Measurements from ENCODE around the gene ZC3HAV1.
"Not testable (repeated sequence)": the region's sequence is repeated elsewhere in the genome, so short reads cannot be mapped to it uniquely, and the experiment has no call there.

Gene ZC3HAV1

DNA sequence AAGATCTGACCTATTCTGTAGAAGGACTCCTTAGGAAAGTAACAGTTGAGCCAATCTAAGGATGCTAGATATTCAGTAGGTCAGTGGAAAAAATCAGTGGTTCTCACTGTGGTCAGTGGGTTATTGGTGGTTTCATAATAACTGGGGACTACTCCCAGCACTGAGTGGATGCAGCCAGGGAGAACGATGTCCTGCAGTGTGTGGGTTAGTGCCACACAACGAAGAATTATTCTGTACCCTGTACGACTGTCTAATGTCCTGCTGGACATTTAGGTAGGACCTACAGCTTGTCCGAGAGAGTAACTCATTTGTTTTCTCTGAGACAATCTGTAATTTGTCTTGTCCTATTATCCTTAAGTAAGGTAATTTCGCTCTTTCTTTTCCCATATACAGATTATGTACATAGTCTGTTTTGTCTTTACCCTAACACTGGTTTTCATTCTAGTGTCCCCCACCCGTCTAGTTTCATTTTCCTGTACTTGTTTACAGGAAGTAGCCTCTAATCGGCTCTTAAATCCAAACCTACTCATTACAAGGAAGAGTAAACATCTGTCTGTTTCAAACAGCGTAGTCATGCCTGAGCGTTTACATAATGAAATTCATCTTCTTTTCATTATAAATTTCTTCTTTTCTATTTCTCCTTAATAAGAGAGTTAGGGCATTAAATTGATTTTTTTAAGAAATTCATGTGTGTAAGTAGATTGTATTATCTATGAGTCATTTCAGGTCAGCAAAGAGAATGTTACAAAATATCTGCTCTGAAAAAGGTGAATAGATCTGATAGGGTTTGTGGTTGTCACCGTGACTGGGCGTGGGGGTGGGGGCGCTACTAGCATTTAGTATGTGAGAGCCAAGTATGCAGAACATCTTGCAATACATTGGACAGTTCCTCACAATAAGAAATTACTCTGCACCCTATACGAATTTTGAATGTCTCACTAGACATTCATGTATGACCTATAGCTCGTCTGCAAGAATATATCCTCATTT, 65.4 kb downstream of the ZC3HAV1 start:
- H3K36me3 Mint-ChIP-seq (ENCODE audit: low read depth) = peaks cover 64% of the 10 kb centered on the region
- H3K4me3 Mint-ChIP-seq = peak overlapping the region; percentile 78
- no peaks in the 10 kb centered on the region for H3K9me3 Mint-ChIP-seq
- peak overlapping the region; percentile 90 for H3K27ac Mint-ChIP-seq
- H3K4me1 Mint-ChIP-seq (ENCODE audit: low read depth) = peaks cover 66% of the 10 kb centered on the region
- H3K27me3 Mint-ChIP-seq (ENCODE audit: low read depth) = no peaks in the 10 kb centered on the region

DNA sequence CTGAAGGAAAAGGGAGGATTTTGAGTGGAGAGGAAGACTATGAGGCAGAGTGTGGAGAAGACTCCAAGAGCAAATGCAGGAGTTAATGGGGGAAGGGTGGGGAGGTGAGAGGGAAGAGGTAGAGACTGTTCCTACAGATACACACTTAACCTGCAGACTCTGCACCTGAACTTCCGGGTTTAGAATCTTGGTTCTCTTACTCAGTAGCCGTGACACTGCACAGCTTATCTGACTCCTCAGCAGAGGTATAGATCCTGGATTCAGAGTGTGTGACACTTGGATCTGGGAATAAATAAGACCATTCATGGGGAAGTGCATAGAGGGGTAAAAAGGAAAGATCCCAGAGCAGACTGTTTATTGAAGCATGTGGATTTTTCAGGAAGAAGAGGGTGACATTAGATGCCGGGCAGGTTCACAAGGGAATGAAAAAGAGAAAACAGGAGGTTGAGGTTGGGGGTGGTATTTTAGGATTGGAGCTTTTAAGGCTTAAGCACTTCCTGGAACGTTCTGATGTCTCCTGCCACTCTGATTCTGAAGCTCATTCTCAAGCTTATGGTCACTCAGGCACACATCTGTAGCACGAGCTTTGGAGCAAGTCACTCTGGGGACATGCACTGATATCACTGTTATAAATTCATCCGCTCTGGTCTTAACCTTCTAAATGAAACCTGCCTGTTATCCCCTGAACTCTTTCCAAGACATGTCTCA, 68.0 kb downstream of the ZC3HAV1 start:
- peak overlapping the region; percentile 62 for H3K4me3 Mint-ChIP-seq
- peaks cover 46% of the 10 kb centered on the region for H3K36me3 Mint-ChIP-seq (ENCODE audit: low read depth)
- no peaks in the 10 kb centered on the region for H3K9me3 Mint-ChIP-seq
- H3K27ac Mint-ChIP-seq = peak overlapping the region; percentile 79
- H3K4me1 Mint-ChIP-seq (ENCODE audit: low read depth) = peaks cover 62% of the 10 kb centered on the region
- H3K27me3 Mint-ChIP-seq (ENCODE audit: low read depth) = peaks cover 4% of the 10 kb centered on the region

DNA sequence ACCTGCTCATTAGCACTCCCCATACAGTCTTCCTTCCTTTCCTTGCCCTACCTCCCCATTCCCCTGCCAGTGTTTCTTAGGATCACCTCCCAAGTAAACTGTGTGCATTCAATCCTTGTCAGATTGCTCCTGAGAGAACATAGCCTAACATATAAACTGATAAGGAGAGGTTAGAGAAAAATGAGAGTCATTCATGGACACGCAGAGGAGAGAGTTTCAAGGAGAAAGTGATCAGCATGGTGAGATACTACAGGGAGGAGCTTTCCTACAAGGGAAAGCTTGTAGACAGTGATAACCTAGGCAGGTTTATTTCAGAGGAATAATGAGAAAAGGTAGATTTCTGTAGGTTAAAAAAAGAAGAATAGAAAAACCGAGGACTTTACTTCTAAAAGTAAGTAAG, 70.8 kb downstream of the ZC3HAV1 start:
- peaks cover 23% of the 10 kb centered on the region for H3K36me3 Mint-ChIP-seq (ENCODE audit: low read depth)
- H3K27ac Mint-ChIP-seq = no peak overlapping the region
- no peak overlapping the region for H3K4me3 Mint-ChIP-seq
- H3K4me1 Mint-ChIP-seq (ENCODE audit: low read depth) = peaks cover 45% of the 10 kb centered on the region
- H3K27me3 Mint-ChIP-seq (ENCODE audit: low read depth) = peaks cover 4% of the 10 kb centered on the region
- no peaks in the 10 kb centered on the region for H3K9me3 Mint-ChIP-seq

DNA sequence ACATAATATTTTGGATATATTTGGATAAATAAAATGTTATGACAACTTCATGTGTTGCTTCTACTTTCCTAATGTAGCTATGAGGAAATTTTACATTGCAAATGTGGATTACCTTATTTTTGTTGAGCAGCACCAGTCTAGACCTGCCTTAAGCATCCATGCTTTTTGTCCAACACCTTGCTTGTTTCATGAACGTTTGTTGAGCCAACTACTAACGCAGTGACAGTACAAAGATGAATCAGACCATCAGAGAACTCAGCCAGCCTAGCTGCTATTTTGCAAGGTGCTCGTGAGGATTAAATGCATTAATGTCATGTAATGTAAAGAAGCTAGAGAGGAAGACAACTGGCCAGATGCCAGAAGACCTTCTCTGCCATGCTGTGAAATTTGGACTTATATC, 72.6 kb downstream of the ZC3HAV1 start:
- Mint-ChIP-seq H3K4me3 (no peak overlapping the region), H3K27me3 (ENCODE audit: low read depth) (peaks cover 4% of the 10 kb centered on the region), H3K4me1 (ENCODE audit: low read depth) (peaks cover 43% of the 10 kb centered on the region), H3K36me3 (ENCODE audit: low read depth) (peaks cover 18% of the 10 kb centered on the region), H3K27ac (no peak overlapping the region), H3K9me3 (no peaks in the 10 kb centered on the region)

DNA sequence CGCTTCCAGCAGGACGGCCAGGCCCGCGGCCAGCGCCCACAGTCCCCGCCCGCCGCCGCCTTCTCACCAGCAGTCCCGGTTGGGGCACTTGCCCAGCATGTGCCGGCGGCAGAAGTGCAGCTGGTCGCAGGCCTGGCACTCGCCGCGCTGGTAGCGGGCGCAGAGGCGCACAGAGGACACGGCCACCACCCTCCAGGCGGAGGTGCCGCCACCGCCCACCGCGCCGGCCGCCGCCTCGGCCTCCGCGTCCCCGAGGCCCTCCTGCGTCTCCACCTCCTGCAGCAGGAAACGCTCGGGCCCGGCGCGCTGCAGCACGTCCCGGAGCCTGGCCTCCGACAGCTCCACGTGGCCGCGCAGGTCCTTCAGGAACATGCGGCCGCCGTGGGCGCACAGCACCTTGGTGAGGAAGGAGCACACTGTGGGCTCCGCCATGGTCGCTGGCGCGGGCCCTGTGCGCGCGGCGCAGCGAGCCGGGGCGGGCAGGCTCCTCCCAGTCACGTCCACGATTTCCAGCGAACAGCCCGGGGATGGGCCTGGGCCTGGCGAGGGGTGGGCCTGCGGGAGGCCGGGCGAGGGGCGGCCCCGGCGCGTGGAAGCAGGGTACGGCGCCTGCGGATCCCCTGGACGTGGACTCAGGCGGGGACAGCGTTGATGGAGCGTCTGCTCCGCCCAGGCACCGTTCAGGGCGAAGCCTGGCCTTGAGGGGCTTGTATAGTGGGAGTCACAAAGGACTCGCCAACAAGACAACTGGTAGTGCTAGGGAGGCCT, 73.8 kb downstream of the ZC3HAV1 start, which contains the start of gene ZC3HAV1L:
TSS of gene ZC3HAV1L (minus strand) at position 457 of the 768 bp plus-strand sequence. CDS start at position 432, 25 bp downstream.
- H3K27me3 Mint-ChIP-seq (ENCODE audit: low read depth) = peaks cover 4% of the 10 kb centered on the region
- peak within 1 kb of the TSS; percentile 69 for H3K27ac Mint-ChIP-seq
- peak within 1 kb of the TSS; percentile 85 for H3K4me3 Mint-ChIP-seq
- H3K36me3 Mint-ChIP-seq (ENCODE audit: low read depth) = peaks cover 16% of the 10 kb centered on the region
- H3K4me1 Mint-ChIP-seq (ENCODE audit: low read depth) = peaks cover 34% of the 10 kb centered on the region
- no peaks in the 10 kb centered on the region for H3K9me3 Mint-ChIP-seq

DNA sequence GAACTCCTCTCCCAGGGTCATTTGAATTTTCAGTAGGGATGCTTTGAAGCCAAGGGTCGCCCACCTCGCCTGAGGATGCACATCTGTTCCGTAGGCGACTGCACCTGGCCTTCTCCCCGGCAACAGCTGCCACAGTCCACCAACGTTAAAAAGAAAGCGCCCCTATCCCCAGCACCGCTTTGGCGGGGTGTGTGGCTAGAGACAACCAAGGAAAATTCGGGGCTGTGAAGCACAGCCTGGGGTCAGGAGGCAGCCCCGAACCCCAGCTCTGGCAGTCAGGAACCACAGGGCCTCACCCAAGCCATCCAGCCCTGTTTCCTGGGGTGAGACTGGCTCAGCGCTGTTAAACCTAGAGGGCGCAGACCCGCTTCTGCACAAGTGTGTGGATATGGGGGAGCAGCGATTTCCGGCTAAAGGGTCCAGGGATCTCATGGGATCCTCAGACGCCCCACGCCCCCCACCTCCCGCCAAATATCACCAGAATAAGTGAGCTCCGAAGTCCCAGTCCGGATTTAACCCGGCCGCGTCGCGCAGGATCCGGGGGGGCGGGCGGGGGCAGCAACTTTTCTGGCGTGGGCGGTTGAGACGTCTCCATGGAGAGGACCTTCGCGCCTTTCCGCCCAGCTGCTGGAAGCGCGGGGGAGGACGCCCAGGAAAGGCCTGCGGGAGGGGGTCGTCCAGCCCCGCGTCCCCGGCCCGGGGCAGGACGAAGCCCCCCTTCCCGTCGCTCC, 74.5 kb downstream of the ZC3HAV1 start:
- peak overlapping the region; percentile 85 for H3K4me3 Mint-ChIP-seq
- H3K4me1 Mint-ChIP-seq (ENCODE audit: low read depth) = peaks cover 30% of the 10 kb centered on the region
- peaks cover 4% of the 10 kb centered on the region for H3K27me3 Mint-ChIP-seq (ENCODE audit: low read depth)
- peaks cover 18% of the 10 kb centered on the region for H3K36me3 Mint-ChIP-seq (ENCODE audit: low read depth)
- H3K9me3 Mint-ChIP-seq = no peaks in the 10 kb centered on the region
- peak overlapping the region; percentile 69 for H3K27ac Mint-ChIP-seq

DNA sequence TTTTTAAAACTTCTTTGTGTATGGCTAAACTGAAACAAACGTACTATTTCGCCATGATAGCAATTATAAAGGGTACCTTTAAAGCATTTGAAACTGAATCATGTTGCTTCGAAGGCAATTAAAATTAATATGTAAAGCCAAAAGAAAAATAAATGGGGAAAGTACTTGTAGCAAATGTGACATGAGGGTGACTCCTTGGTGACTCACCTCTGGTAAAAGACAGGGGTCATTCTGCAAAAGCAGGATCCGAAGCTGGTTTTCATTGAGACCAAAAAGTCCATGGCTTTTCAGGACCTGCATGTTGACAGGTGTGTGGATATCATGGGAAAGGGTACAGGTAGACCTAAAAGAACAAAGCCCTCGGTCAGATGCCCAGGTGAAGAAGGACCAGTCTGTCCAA, 75.2 kb downstream of the ZC3HAV1 start:
- Mint-ChIP-seq H3K27me3 (ENCODE audit: low read depth) (peaks cover 4% of the 10 kb centered on the region), H3K27ac (no peak overlapping the region), H3K9me3 (no peaks in the 10 kb centered on the region), H3K36me3 (ENCODE audit: low read depth) (peaks cover 24% of the 10 kb centered on the region), H3K4me3 (peak overlapping the region; percentile 85), H3K4me1 (ENCODE audit: low read depth) (peaks cover 29% of the 10 kb centered on the region)

DNA sequence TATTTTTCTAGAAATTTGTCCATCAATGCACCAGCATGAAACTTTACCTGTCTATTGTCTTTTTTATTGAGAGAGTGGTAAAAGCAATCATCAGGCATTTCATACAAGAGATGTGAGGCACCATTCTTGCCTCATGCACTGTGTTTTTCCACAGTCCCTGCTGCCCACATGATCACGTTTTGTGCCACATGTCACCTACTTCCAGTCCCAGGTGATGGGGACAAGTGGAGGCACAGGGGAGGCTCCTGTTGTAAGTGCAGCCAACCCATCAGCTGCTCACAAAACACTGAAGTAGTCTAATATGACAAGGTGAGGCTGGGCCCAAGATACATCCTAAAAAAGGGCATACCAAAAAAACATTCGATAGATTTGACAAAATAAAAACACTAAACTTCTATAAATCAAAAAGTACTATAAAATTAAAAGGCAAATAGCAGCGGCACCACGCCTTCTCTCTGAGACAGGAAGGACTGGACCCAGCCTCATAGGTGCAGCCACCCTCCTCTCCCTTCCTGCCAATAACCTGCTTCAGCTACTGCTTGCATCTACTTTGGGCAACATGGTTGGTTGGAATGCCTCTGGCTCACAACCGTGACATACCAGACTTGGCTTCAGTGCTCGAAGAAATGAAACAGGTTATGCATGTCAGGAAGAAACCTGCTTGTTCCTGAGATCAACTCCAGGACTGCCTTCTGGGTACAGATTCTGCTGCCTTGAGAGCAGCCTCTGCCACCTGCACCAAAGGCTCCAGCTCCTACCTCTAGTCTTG, 76.0 kb downstream of the ZC3HAV1 start:
- Mint-ChIP-seq H3K4me1 (ENCODE audit: low read depth) (peaks cover 26% of the 10 kb centered on the region), H3K9me3 (no peaks in the 10 kb centered on the region), H3K36me3 (ENCODE audit: low read depth) (peaks cover 28% of the 10 kb centered on the region), H3K4me3 (no peak overlapping the region), H3K27me3 (ENCODE audit: low read depth) (peaks cover 4% of the 10 kb centered on the region), H3K27ac (peak overlapping the region; percentile 45)

DNA sequence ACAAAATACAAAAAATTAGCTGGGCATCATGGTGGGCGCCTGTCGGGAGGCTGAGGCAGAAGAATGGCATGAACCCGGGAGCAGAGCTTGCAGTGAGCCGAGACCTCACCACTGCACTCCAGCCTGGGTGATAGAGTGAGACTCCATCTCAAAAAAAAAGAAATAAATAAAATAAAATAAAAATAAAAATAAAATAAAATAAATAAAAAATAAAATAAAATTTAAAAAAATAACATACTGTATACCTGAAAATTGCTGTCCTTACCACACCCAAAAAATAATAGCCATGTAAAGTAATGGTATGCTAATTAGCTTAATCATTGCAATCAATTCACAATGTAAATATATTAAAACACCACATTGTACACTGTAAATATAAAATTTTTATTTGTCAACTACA, 77.0 kb downstream of the ZC3HAV1 start:
- peaks cover under 1% of the 10 kb centered on the region for H3K27me3 Mint-ChIP-seq (ENCODE audit: low read depth)
- no peaks in the 10 kb centered on the region for H3K9me3 Mint-ChIP-seq
- no peak overlapping the region for H3K27ac Mint-ChIP-seq
- H3K36me3 Mint-ChIP-seq (ENCODE audit: low read depth) = peaks cover 32% of the 10 kb centered on the region
- peaks cover 26% of the 10 kb centered on the region for H3K4me1 Mint-ChIP-seq (ENCODE audit: low read depth)
- no peak overlapping the region for H3K4me3 Mint-ChIP-seq

DNA sequence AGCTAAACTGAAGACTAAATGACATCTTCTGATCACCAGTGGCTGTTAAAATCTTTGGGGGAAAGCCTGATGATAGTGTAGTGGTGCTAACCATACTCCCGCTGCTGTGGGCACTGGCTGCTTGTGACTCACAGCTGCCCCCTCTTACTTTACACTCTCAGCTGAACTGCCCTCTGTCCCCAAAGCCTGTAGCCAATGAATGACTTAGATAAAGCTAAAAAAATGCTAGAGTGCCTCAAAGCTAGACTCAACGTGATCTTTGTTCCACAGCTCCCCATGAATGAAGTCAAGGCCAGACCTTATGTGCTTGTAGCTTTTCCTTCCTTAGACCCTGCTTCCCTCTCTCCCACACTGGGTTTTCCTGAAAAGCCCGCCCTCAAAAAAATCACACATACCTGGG, 80.2 kb downstream of the ZC3HAV1 start:
- Mint-ChIP-seq H3K27ac (no peak overlapping the region), H3K36me3 (ENCODE audit: low read depth) (peaks cover 52% of the 10 kb centered on the region), H3K9me3 (no peaks in the 10 kb centered on the region), H3K4me1 (ENCODE audit: low read depth) (peaks cover 23% of the 10 kb centered on the region), H3K27me3 (ENCODE audit: low read depth) (no peaks in the 10 kb centered on the region), H3K4me3 (no peak overlapping the region)

DNA sequence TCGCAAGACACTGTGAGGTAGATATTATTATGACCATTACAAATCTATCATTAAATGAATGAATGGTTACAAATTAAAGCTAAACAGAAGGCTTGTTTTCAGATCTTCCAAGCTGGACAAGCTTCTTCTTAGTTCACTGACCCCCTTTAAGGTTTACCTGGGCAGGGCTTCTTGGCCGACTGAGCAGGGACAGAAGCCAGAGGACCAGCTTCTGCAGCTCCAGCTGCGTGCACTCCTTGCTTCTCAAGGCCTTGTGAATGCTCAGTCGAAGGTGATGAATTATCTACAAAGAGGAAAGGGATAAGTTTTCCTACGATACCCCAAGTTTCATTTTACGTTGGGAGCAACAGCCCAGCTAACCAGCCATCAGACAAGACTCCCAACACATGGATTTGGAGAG, 83.0 kb downstream of the ZC3HAV1 start:
- Mint-ChIP-seq H3K27me3 (ENCODE audit: low read depth) (no peaks in the 10 kb centered on the region), H3K27ac (peak overlapping the region; percentile 32), H3K4me3 (no peak overlapping the region), H3K4me1 (ENCODE audit: low read depth) (peaks cover 10% of the 10 kb centered on the region), H3K36me3 (ENCODE audit: low read depth) (peaks cover 54% of the 10 kb centered on the region), H3K9me3 (no peaks in the 10 kb centered on the region)

DNA sequence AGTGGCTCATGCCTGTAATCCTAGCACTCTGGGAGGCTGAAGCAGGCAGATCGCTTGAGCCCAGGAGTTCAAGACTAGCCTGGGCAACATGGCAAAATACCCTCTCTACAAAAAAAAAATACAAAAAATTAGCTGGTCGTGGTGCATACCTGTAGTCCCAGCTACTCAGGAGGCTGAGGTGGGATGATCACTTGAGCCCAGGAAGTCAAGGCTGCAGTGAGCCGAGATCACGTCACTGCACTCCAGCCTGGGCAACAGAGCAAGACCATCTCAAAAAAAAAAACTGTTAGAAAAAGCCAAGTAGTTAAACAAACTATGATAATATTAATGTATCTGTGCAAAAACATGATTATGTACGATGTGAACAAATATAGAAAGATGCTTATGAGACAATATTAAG, 83.7 kb downstream of the ZC3HAV1 start:
- not testable (repeated sequence) for H3K9me3 Mint-ChIP-seq; H3K27me3 Mint-ChIP-seq (ENCODE audit: low read depth); H3K27ac Mint-ChIP-seq; H3K4me3 Mint-ChIP-seq; H3K4me1 Mint-ChIP-seq (ENCODE audit: low read depth)
- peaks cover 48% of the 10 kb centered on the region for H3K36me3 Mint-ChIP-seq (ENCODE audit: low read depth)

DNA sequence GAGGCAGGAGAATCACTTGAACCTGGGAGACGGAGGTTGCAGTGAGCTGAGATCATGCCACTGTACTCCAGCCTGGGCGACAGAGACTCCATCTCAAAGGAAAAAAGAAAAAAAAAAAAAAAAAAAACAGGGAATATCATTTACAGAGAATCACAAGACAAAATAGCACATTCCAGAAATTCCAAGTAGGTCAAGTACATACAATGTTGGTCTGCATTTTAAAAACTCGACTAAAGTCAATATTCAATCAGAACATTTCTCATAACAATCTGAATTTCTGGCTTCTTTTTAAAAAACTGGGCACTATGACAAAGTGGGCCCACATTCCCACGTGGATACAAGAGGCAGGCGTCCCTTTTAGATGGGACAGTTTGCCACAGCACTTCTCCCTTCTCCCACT, 86.4 kb downstream of the ZC3HAV1 start:
- H3K4me3 Mint-ChIP-seq = no peak overlapping the region
- no peaks in the 10 kb centered on the region for H3K27me3 Mint-ChIP-seq (ENCODE audit: low read depth)
- no peak overlapping the region for H3K27ac Mint-ChIP-seq
- H3K36me3 Mint-ChIP-seq (ENCODE audit: low read depth) = peaks cover 38% of the 10 kb centered on the region
- H3K9me3 Mint-ChIP-seq = no peaks in the 10 kb centered on the region
- H3K4me1 Mint-ChIP-seq (ENCODE audit: low read depth) = peaks cover 5% of the 10 kb centered on the region

Measured in T-helper 1 cell treated with Interleukin-12 subunit alpha and Interleukin-12 subunit beta and Interleukin-4 antibody, amounts not matched to agents 30 μg/mL and 1 μg/mL, for 36 hours (primary cell).